ENCODE measurements around the gene MOB3B.

The MOB3B gene

GRCh38 chr9:27529316-27530278 is at the start of gene MOB3B:
Gene MOB3B, minus strand, starts transcription at chr9:27529814. Its CDS starts 74,264 bp downstream, at chr9:27455550.
- peak; percentile 73 for DNase-seq (ENCODE audit: low read depth)

GRCh38 chr9:27573634-27574590 is 44.3 kb upstream of the MOB3B start:
- DNase-seq (ENCODE audit: low read depth): peak; percentile 99

- DNase-seq (ENCODE audit: low read depth): peak; percentile 78
Observed at GRCh38 chr9:27572918-27573633, 43.5 kb upstream of the MOB3B start, which contains the start of gene C9orf72. Gene C9orf72, minus strand, starts transcription at chr9:27573481. Its CDS starts 6,361 bp downstream, at chr9:27567120.

GRCh38 chr9:27572566-27572917 is 42.9 kb upstream of the MOB3B start:
- DNase-seq (ENCODE audit: low read depth): peak; percentile 72

- no peak for DNase-seq (ENCODE audit: low read depth)
Observed at GRCh38 chr9:27572061-27572460, 42.4 kb upstream of the MOB3B start.

GRCh38 chr9:27571011-27571410 is 41.4 kb upstream of the MOB3B start:
- no peak for DNase-seq (ENCODE audit: low read depth)

GRCh38 chr9:27569406-27569805 is 39.8 kb upstream of the MOB3B start:
- DNase-seq (ENCODE audit: low read depth): peak; percentile 8

GRCh38 chr9:27566118-27566517 is 36.5 kb upstream of the MOB3B start:
- no peak for DNase-seq (ENCODE audit: low read depth)

GRCh38 chr9:27565696-27566095 is 36.1 kb upstream of the MOB3B start:
- no peak for DNase-seq (ENCODE audit: low read depth)

GRCh38 chr9:27564670-27565069 is 35.1 kb upstream of the MOB3B start:
- DNase-seq (ENCODE audit: low read depth): no peak

GRCh38 chr9:27563738-27564430 is 34.3 kb upstream of the MOB3B start:
- DNase-seq (ENCODE audit: low read depth): no peak

GRCh38 chr9:27561685-27562084 is 32.1 kb upstream of the MOB3B start:
- DNase-seq (ENCODE audit: low read depth): no peak

GRCh38 chr9:27560457-27560856 is 30.8 kb upstream of the MOB3B start:
- no peak for DNase-seq (ENCODE audit: low read depth)

- DNase-seq (ENCODE audit: low read depth): no peak
Observed at GRCh38 chr9:27558307-27558706, 28.7 kb upstream of the MOB3B start.

GRCh38 chr9:27556470-27556869 is 26.9 kb upstream of the MOB3B start:
- no peak for DNase-seq (ENCODE audit: low read depth)

GRCh38 chr9:27554712-27555111 is 25.1 kb upstream of the MOB3B start:
- no peak for DNase-seq (ENCODE audit: low read depth)

GRCh38 chr9:27549196-27549755 is 19.7 kb upstream of the MOB3B start:
- no peak for DNase-seq (ENCODE audit: low read depth)

GRCh38 chr9:27548055-27548741 is 18.6 kb upstream of the MOB3B start:
- peak; percentile 64 for DNase-seq (ENCODE audit: low read depth)

GRCh38 chr9:27545471-27545870 is 15.9 kb upstream of the MOB3B start:
- no peak for DNase-seq (ENCODE audit: low read depth)

- DNase-seq (ENCODE audit: low read depth): no peak
Observed at GRCh38 chr9:27542508-27542907, 12.9 kb upstream of the MOB3B start.
